Activated T-cell treated with anti-CD3 and anti-CD28 coated beads for 4 hours (primary cell): ENCODE measurements around the gene CLEC6A.
"Not testable (repeated sequence)": the region's sequence is repeated elsewhere in the genome, so short reads cannot be mapped to it uniquely, and the experiment has no call there.

Experiments
- DNase-seq: peaks from one replicate; pipeline ENCODE4 v3.0.0-alpha.2; 2020

The CLEC6A gene

DNA sequence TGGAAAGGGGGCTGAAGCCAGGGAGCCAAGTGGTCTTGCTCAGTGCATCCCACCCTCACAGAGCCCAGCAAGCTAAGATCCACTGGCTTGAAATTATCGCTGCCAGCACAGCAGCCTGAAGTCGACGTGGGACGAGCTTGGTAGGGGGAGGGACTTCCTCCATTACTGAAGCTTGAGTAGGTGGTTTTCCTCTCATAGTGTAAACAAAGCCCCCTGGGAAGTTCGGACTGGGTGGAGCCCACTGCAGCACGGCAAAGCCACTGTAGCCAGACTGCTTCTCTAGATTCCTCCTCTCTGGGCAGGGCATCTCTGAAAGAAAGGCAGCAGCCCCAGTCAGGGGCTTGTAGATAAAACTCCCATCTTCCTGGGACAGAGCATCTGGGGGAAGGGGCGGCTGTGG lies 40.3 kb downstream of the CLEC6A start:
- DNase-seq: not testable (repeated sequence)

- no peak for DNase-seq
Observed at GRCh38 chr12:8499616-8500015, 43.9 kb downstream of the CLEC6A start.

- no peak for DNase-seq
Observed at GRCh38 chr12:8501720-8502119, 46.0 kb downstream of the CLEC6A start.

DNA sequence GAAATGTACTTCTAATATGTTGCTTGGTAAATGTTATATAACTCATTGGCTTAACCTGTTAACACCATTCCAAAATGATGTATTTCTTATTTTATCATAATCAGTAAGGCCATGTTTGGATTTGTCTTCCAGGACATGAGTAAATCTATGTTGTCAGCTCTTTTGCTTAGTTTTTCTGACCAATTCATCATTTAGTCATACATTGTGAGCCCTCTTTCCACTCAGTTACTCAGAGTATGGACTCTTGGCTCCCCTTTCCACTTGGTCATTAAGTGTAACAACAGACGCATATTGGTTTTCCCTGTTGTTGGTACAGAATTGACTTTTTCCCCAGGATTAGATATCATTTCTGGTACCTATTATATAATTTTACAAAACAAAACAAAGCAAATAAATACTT lies 48.6 kb downstream of the CLEC6A start:
- no peak for DNase-seq

GRCh38 chr12:8507596-8507995 lies 51.8 kb downstream of the CLEC6A start:
- no peak for DNase-seq

DNA sequence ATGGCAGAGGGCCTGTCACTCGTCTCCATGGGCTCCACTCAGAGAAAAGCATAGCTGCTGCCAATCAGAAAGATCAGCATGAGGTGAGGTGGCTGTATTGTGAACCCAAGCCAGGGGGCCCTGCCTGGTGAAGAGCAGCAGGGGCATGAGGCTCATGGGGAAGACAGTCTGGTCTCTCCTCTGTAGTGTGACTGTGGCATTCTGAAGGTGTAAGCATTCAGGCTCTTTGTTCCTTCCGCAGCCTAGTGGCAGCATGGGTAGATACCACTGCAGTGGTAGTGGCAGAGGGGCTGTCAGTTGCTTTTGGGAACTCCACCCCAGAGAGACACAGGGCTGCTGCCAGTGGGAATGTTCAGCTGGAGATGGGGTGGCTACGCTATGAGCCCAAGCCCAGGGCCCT lies 52.5 kb downstream of the CLEC6A start:
- DNase-seq: no peak

DNA sequence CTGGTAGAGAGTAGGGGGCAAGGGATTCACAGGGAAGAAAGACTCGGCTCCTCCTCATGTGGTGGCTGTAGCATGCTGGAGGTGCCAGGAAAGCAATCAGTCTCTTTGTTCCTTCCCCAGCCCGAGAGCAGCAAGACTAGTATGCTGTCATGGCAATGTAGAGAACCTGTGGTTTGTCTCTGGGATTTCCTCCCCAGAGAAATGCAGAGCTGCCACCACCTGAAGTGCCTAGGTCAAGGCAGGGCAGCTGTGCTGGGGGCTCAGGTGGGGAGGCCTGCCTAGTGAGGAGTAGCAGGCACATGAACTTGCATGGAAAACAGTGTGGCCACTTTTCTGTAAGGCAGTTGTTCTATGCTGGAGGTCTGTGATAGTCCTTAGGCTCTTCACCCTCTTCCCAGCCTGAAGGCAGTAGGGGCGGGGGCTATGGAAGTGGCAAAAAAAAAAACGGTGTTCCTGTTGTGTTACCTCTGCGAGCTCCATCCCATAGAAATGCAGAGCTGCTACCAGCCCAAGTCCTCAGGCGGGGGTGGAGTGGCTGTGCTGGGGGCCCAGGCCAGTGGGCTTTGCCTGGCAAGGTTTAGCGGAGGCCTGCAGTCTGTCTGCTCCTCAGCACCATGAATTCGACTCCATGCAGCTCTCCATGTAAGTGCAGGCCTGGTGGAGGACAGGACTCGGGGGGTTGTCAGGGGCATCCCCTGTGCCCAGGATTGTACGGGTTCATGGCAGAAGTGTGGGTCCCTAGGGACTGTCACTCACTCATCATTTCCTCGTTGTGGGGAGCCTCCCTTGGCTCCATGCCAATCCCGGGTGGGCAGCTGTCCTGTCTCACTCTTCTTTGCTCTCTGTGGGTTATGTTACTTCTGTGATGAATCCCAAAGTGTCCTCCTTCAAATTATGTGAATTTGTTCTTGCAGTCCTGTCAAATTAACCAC lies 53.4 kb downstream of the CLEC6A start:
- DNase-seq: no peak

- no peak for DNase-seq
Observed at GRCh38 chr12:8513256-8513655, 57.5 kb downstream of the CLEC6A start, which contains the start of gene CLEC4D. Gene CLEC4D (plus strand): TSS chr12:8513503. CDS start chr12:8513733, 230 bp downstream.

DNA sequence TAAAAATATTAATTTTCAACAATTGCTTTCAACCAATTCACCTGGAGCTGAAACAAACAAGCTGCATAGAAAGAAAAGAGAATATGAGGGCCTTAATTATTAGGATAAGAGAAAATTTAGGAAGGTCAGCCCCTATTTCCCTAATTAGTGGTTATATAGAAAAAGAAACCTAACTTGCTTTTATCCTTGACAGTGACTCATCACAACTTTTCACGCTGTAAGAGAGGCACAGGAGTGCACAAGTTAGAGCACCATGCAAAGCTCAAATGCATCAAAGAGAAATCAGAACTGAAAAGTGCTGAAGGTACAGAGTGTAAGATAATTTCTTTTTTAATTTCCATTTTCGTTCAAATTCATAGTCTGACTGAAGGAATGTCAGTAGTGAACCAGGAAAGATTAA lies 62.2 kb downstream of the CLEC6A start:
- no peak for DNase-seq

GRCh38 chr12:8519171-8519570 lies 63.4 kb downstream of the CLEC6A start:
- DNase-seq: no peak

DNA sequence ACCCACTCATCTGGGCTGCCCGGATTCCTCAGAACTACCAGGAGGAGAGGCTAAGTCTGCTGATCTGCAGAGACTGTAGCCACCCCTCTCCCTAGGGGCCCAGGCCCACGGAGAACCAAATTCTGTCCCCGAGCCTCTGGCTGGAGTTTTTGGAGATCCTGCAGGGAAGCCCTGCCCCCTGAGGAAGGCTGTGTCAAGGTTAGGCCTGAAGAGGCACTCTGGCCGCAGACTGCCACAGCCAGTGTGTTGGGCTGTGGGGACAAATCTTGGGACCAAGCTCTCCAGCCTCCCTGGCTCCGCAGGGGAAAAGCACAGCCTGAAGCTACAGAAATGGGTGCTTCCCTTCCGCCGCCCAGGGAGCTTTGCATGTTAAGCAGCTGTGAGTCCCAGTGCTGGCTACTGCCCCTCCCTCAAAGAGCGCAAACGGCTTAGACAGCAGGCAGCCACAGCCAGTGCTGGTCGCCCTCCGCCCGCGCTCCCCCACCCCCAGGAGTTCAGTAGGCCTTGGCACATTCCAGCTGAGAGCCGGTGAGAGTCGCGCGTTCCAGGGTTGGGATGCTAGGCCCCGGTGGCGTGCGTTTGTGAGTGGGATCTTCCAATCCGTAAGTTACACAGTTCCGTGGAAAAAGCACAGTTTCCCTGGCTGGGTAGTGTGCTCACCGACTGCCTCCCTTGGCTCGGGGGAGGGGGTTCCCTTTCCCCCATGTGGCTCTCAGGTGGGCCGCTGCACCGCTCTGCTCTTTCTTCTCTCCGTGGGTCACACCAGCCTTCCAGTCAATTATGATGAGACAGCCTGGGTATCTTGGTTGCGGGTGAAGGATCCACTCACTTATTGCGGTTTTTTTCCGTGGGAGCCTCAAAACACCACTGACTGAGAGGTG lies 71.7 kb downstream of the CLEC6A start:
- DNase-seq: no peak
